PC-3 (cell line): ENCODE data around the gene CDS1.

Experiments
- CTCF ChIP-seq: fragments of 300-600 bp; sonication (generic); conservative IDR thresholded peaks from 2 replicates; pipeline ENCODE4 v1.5.1; 2017; ENCODE audit warnings: antibody characterized with exemption, low read depth, mild to moderate bottlenecking, low read length
- EZH2 ChIP-seq: fragments of 300-600 bp; sonication (generic); IDR thresholded peaks from one replicate; pipeline ENCODE4 v1.6.1; 2017; ENCODE audit warnings: antibody characterized with exemption, mild to moderate bottlenecking, low read length; ENCODE audit not compliant: unreplicated experiment

GRCh38 chr4:84673475-84674240 lies 90.7 kb downstream of the CDS1 start:
- TF ChIP-seq CTCF (no peak), EZH2 (no peak)
